Ishikawa (cell line): ENCODE results near the gene RRAGD.

Source experiments
- CREB1 ChIP-seq: IDR thresholded peaks from 2 replicates; pipeline ENCODE4 v1.6.1; 2012; ENCODE audit warnings: low read depth
- FOXM1 ChIP-seq: IDR thresholded peaks from 2 replicates; pipeline ENCODE4 v1.6.1; 2012; ENCODE audit warnings: low read depth, borderline replicate concordance
- NFIC ChIP-seq: IDR thresholded peaks from 2 replicates; pipeline ENCODE4 v1.6.1; 2012
- RAD21 ChIP-seq: IDR thresholded peaks from 2 replicates; pipeline ENCODE4 v1.6.1; 2012; ENCODE audit warnings: low read depth
- TAF1 ChIP-seq: IDR thresholded peaks from 2 replicates; pipeline ENCODE4 v1.6.1; 2012; ENCODE audit warnings: low read depth, mild to moderate bottlenecking
- TF ChIP-seq, protein P1 (sequence below): IDR thresholded peaks from 2 replicates; pipeline ENCODE4 v1.6.1; 2012

DNA sequence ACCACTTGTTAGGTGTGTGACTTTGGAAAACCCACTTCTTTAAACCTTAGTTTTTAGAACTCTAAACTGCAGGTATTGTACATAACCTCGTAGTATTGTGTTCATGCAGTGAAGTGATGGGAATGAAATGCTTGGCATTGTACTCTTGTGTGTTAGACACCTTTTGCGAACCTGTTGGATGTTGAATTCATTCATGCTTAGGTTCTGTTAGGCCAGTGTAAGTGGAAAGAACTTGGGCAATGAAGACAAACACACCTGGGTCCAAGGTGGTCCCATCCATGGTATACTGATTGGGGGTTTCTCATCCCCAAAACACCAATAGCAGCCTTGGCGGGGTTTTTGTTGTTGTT is 22.1 kb upstream of the RRAGD start:
- TF ChIP-seq RAD21 = no peak
- TF ChIP-seq FOXM1 = no peak
- no peak for TF ChIP-seq TAF1
- no peak for TF ChIP-seq CREB1
- TF ChIP-seq, protein P1, sequence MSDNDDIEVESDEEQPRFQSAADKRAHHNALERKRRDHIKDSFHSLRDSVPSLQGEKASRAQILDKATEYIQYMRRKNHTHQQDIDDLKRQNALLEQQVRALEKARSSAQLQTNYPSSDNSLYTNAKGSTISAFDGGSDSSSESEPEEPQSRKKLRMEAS = no peak
- TF ChIP-seq NFIC = no peak
